Measurements from ENCODE around the gene TLR7. TPM values are rescaled to one million over a fixed set of nuclear protein-coding genes. Genes with fewer than 3 reads are reported as not detected.

TLR7 gene
- total RNA-seq, 4 donors from 2014 or later = 0.15 to 0.38 (median 0.23) TPM

DNA sequence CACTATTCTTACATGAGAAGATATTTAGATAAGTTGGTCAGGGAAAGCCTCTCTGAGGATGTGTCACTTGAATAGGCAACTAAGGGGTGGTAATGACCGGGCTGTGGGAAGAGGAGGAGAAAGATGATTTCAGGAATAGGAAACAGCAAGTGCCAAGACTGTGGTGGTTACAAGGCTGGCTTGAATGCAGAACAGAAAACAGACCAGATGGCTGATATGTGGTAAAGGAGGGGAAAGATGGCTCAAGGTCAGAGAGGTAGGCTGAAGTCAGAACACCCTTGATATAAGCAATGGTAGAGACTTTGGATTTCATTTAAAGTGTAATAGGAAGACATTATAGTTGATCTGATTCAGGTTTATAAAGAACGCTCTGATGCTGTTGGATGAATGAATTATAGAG, 15.0 kb downstream of the TLR7 start:
- WGBS, 2 donors = 83 to 84% methylated on average over 2 of the region's 2 CpGs
- no peak for DNase-seq (ENCODE audit: low spot score in 2 of 2)
- TF ChIP-seq, protein P1, sequence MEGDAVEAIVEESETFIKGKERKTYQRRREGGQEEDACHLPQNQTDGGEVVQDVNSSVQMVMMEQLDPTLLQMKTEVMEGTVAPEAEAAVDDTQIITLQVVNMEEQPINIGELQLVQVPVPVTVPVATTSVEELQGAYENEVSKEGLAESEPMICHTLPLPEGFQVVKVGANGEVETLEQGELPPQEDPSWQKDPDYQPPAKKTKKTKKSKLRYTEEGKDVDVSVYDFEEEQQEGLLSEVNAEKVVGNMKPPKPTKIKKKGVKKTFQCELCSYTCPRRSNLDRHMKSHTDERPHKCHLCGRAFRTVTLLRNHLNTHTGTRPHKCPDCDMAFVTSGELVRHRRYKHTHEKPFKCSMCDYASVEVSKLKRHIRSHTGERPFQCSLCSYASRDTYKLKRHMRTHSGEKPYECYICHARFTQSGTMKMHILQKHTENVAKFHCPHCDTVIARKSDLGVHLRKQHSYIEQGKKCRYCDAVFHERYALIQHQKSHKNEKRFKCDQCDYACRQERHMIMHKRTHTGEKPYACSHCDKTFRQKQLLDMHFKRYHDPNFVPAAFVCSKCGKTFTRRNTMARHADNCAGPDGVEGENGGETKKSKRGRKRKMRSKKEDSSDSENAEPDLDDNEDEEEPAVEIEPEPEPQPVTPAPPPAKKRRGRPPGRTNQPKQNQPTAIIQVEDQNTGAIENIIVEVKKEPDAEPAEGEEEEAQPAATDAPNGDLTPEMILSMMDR (IDR thresholded peaks at IDR 0.05) = no peak
- no peak for TF ChIP-seq POLR2A (IDR thresholded peaks at IDR 0.05)
- H3K4me3 ChIP-seq (ENCODE audit: low read depth, poor library complexity, severe bottlenecking) = no peak overlapping the region
- intact Hi-C loops (cut with DNase I; ENCODE audit: low total_unique reads) = no loop called here

DNA sequence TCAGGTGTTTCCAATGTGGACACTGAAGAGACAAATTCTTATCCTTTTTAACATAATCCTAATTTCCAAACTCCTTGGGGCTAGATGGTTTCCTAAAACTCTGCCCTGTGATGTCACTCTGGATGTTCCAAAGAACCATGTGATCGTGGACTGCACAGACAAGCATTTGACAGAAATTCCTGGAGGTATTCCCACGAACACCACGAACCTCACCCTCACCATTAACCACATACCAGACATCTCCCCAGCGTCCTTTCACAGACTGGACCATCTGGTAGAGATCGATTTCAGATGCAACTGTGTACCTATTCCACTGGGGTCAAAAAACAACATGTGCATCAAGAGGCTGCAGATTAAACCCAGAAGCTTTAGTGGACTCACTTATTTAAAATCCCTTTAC, 18.6 kb downstream of the TLR7 start:
- WGBS, 2 donors = 41 to 43% methylated on average over 5 of the region's 5 CpGs
- intact Hi-C loops (cut with DNase I; ENCODE audit: low total_unique reads) = no loop called here
- H3K4me3 ChIP-seq (ENCODE audit: low read depth, poor library complexity, severe bottlenecking) = no peak overlapping the region

DNA sequence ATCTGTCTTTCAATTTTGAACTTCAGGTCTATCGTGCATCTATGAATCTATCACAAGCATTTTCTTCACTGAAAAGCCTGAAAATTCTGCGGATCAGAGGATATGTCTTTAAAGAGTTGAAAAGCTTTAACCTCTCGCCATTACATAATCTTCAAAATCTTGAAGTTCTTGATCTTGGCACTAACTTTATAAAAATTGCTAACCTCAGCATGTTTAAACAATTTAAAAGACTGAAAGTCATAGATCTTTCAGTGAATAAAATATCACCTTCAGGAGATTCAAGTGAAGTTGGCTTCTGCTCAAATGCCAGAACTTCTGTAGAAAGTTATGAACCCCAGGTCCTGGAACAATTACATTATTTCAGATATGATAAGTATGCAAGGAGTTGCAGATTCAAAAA, 19.7 kb downstream of the TLR7 start:
- DNase-seq (ENCODE audit: low spot score in 2 of 2) = no peak
- H3K4me3 ChIP-seq (ENCODE audit: low read depth, poor library complexity, severe bottlenecking) = no peak overlapping the region
- no peak for TF ChIP-seq POLR2A (IDR thresholded peaks at IDR 0.05)
- TF ChIP-seq, protein P1 (IDR thresholded peaks at IDR 0.05) = no peak
- intact Hi-C loops (cut with DNase I; ENCODE audit: low total_unique reads) = no loop called here
- WGBS, 2 donors = 74 to 77% methylated on average over 3 of the region's 3 CpGs

More for the DNA sequence above, 18.6 kb downstream of the TLR7 start:
- no peak for TF ChIP-seq POLR2A (IDR thresholded peaks at IDR 0.05)
- TF ChIP-seq, protein P1 (IDR thresholded peaks at IDR 0.05) = no peak
- DNase-seq (ENCODE audit: low spot score in 2 of 2) = no peak

DNA sequence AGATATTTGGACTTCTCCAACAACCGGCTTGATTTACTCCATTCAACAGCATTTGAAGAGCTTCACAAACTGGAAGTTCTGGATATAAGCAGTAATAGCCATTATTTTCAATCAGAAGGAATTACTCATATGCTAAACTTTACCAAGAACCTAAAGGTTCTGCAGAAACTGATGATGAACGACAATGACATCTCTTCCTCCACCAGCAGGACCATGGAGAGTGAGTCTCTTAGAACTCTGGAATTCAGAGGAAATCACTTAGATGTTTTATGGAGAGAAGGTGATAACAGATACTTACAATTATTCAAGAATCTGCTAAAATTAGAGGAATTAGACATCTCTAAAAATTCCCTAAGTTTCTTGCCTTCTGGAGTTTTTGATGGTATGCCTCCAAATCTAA, 20.3 kb downstream of the TLR7 start:
- intact Hi-C loops (cut with DNase I; ENCODE audit: low total_unique reads) = no loop called here
- WGBS, 2 donors = 53 to 64% methylated on average over 2 of the region's 2 CpGs
- DNase-seq (ENCODE audit: low spot score in 2 of 2) = no peak
- TF ChIP-seq, protein P1 (IDR thresholded peaks at IDR 0.05) = no peak
- no peak for TF ChIP-seq POLR2A (IDR thresholded peaks at IDR 0.05)
- no peak overlapping the region for H3K4me3 ChIP-seq (ENCODE audit: low read depth, poor library complexity, severe bottlenecking)

GRCh38 chrX:12887767-12888166, 20.9 kb downstream of the TLR7 start:
- no peak overlapping the region for H3K4me3 ChIP-seq (ENCODE audit: low read depth, poor library complexity, severe bottlenecking)
- DNase-seq (ENCODE audit: low spot score in 2 of 2) = no peak
- intact Hi-C loops (cut with DNase I; ENCODE audit: low total_unique reads) = no loop called here
- WGBS, 2 donors = 68 to 80% methylated on average over 3 of the region's 3 CpGs
- TF ChIP-seq, protein P1 (IDR thresholded peaks at IDR 0.05) = no peak

DNA sequence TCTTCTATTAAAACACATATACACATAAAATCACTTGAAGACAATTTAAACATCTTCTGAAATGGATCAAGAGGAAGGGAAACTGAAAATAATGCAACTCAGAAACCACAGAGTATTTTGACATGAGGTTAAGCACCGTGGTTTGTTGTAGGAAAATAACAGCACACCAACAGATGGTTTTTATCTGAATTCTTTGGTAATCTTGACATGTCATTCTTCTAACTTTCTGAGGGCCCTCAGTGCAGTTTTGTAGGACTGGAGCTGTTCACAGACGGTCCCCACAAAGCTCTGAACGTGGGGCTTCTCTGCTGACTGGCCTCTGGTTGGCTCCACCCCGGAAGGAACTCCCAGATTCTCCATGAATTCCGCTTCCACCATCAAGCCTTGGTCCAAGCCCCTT, 23.6 kb downstream of the TLR7 start:
- WGBS, 2 donors = 52 to 53% methylated on average over 5 of the region's 5 CpGs
- intact Hi-C loops (cut with DNase I; ENCODE audit: low total_unique reads) = no loop called here
- no peak for TF ChIP-seq POLR2A (IDR thresholded peaks at IDR 0.05)
- TF ChIP-seq, protein P1 (IDR thresholded peaks at IDR 0.05) = no peak
- no peak overlapping the region for H3K4me3 ChIP-seq (ENCODE audit: low read depth, poor library complexity, severe bottlenecking)
- no peak for DNase-seq (ENCODE audit: low spot score in 2 of 2)

Data from lower leg skin (tissue), 4 donors.